Breast epithelium (tissue), 3 donors: ENCODE data around the gene THSD4.

ENCODE experiments used
- POLR2A ChIP-seq: fragments of 450-650 bp; IDR thresholded peaks from one replicate; pipeline ENCODE4 v1.6.1; 2016; ENCODE audit warnings: antibody characterized with exemption, mild to moderate bottlenecking, moderate library complexity
- TF ChIP-seq, protein P1 (sequence below), 3 donors: fragments of 450-650 bp; IDR thresholded peaks; one replicate each; pipeline ENCODE4 v1.5.1; 2016 to 2017; ENCODE audit warnings: antibody characterized with exemption in 3 of 3, mild to moderate bottlenecking in 3 of 3, moderate library complexity in 3 of 3

DNA sequence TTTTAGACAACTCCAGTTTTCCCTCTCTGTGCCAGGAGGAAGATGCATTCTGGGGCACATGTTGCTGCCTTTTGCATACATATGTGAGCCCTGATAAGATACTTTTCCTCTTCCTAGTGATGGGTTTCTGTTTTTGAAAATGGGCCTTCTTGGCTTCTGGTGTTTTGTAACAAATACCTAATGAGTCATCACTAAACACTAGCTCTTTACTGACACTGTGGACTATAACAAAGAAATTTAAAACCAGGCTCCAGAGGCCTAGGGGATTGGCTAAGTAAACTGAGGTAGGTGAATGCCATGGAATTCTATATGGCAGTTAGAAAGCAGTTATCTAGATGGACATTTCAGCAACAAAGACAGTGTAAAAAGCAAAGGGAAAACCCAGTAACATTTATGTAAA lies 601.7 kb downstream of the THSD4 start:
- TF ChIP-seq, protein P1, sequence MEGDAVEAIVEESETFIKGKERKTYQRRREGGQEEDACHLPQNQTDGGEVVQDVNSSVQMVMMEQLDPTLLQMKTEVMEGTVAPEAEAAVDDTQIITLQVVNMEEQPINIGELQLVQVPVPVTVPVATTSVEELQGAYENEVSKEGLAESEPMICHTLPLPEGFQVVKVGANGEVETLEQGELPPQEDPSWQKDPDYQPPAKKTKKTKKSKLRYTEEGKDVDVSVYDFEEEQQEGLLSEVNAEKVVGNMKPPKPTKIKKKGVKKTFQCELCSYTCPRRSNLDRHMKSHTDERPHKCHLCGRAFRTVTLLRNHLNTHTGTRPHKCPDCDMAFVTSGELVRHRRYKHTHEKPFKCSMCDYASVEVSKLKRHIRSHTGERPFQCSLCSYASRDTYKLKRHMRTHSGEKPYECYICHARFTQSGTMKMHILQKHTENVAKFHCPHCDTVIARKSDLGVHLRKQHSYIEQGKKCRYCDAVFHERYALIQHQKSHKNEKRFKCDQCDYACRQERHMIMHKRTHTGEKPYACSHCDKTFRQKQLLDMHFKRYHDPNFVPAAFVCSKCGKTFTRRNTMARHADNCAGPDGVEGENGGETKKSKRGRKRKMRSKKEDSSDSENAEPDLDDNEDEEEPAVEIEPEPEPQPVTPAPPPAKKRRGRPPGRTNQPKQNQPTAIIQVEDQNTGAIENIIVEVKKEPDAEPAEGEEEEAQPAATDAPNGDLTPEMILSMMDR (IDR thresholded peaks at IDR 0.05) = no peak
- TF ChIP-seq POLR2A = no peak
